Heart left ventricle (tissue), 13 donors: ENCODE results near the gene MEGF11.

Source experiments
- CTCF ChIP-seq, 12 donors: fragments of 200-600 bp; sonication (generic) in 4 of 12; IDR thresholded peaks; one replicate each; pipeline versions ENCODE4 v1.5.0 to v1.8.0; 2018 to 2022; ENCODE audit warnings: antibody characterized with exemption in 12 of 12, mild to moderate bottlenecking in 5 of 12
- POLR2A ChIP-seq, 2 donors: fragments of 450-650 bp; IDR thresholded peaks; one replicate each; pipeline ENCODE4 v1.6.1; 2017; ENCODE audit warnings: antibody characterized with exemption in 2 of 2, mild to moderate bottlenecking in 2 of 2, moderate library complexity in 2 of 2
- donor health status: ischemic (EF 13 %, LVEDD 7.1; RV severe dilation, severe dysfunction).
- donor health status: DM: no; HTN: yes; CAD: no.
- donor health status: DM: no; HTN: no; CAD: no.
- donor health status: ischemic (EF 25% LVEDD 6.9; RV normal size, moderate dysfunction).
- donor health status: ischemic (EF 25% LVEDD 5.7; RV mildly dilated, moderate dysfunction).
- donor health status: ischemic (EF 35%, LVEDD 5.7; RV mildly dilated, moderate dysfunction).
- donor health status: nonischemic (EF 11% LVEDD 7.7; RV severe dilation, severe dysfunction).
- donor health status: DM: yes; HTN: yes; CAD: no.
- donor health status: PGD.
- donor health status: ischemic (EF 29% LVEDD 5.4; RV normal size, mild dysfunction).
- donor health status: nonischemic (EF 23%, LVEDD 6.1; RV moderate dilation, normal function).

GRCh38 chr15:66045542-66045941 lies 208.0 kb downstream of the MEGF11 start:
- no peak for TF ChIP-seq CTCF (IDR thresholded peaks at IDR 0.05)
- TF ChIP-seq POLR2A (IDR thresholded peaks at IDR 0.05) = no peak
